Measurements from ENCODE around the gene BBS5.

Gene BBS5

GRCh38 chr2:169478745-169479256 is 493 bp upstream of the BBS5 start:
- no peak for TF ChIP-seq CTCF (IDR thresholded peaks at IDR 0.05; ENCODE audit: insufficient read depth, low read length, missing control alignments)
- POLR2A ChIA-PET, result interaction anchor here (0.9 kb wide), 1 partner anchor 106 kb away, joined by 4 read pairs; no protein-coding TSS in a partner anchor
- no peak for DNase-seq (ENCODE audit: low read depth, low spot score)
- CTCF ChIA-PET, result interaction anchor here (0.7 to 3.4 kb wide), 6 partner anchors 8 to 337 kb away, joined by 3 to 20 read pairs (median 4); no protein-coding TSS in a partner anchor
- peak overlapping the region; percentile 81 for H3K4me3 ChIP-seq (ENCODE audit: low read depth, low read length)

GRCh38 chr2:169480079-169480465 is 778 bp downstream of the BBS5 start:
- DNase-seq (ENCODE audit: low read depth, low spot score), result no peak
- ChIA-PET POLR2A (interaction anchor here (0.6 to 1.5 kb wide), 2 partner anchors 17 to 319 kb away, joined by 4 to 5 read pairs; partner anchors contain the start of gene SSB), CTCF (interaction anchor here (0.8 to 3.4 kb wide), 9 partner anchors 8 to 353 kb away, joined by 3 to 20 read pairs (median 3); no protein-coding TSS in a partner anchor)
- H3K4me3 ChIP-seq (ENCODE audit: low read depth, low read length), result peak overlapping the region; percentile 81
- no peak for TF ChIP-seq CTCF (IDR thresholded peaks at IDR 0.05; ENCODE audit: insufficient read depth, low read length, missing control alignments)

- no peak for TF ChIP-seq CTCF (IDR thresholded peaks at IDR 0.05; ENCODE audit: insufficient read depth, low read length, missing control alignments)
- ChIA-PET CTCF (no interaction called here), POLR2A (no interaction called here)
- no peak for DNase-seq (ENCODE audit: low read depth, low spot score)
- H3K4me3 ChIP-seq (ENCODE audit: low read depth, low read length), result no peak overlapping the region
Measured at GRCh38 chr2:169485650-169486138, 6.4 kb downstream of the BBS5 start.

- ChIA-PET POLR2A (no interaction called here), CTCF (no interaction called here)
- no peak for DNase-seq (ENCODE audit: low read depth, low spot score)
- no peak overlapping the region for H3K4me3 ChIP-seq (ENCODE audit: low read depth, low read length)
- TF ChIP-seq CTCF (IDR thresholded peaks at IDR 0.05; ENCODE audit: insufficient read depth, low read length, missing control alignments), result no peak
Measured at GRCh38 chr2:169486487-169486886, 7.2 kb downstream of the BBS5 start.

- CTCF ChIA-PET, result interaction anchor here (1.2 kb wide), 1 partner anchor 11 kb away, joined by 5 read pairs; the partner anchor contains the start of gene BBS5
- POLR2A ChIA-PET, result no interaction called here
- DNase-seq (ENCODE audit: low read depth, low spot score), result no peak
- no peak overlapping the region for H3K4me3 ChIP-seq (ENCODE audit: low read depth, low read length)
- TF ChIP-seq CTCF (IDR thresholded peaks at IDR 0.05; ENCODE audit: insufficient read depth, low read length, missing control alignments), result no peak
Measured at GRCh38 chr2:169490834-169491233, 11.5 kb downstream of the BBS5 start.

- ChIA-PET CTCF (interaction anchor here (1.2 kb wide), 1 partner anchor 11 kb away, joined by 5 read pairs; the partner anchor contains the start of gene BBS5), POLR2A (no interaction called here)
- no peak for TF ChIP-seq CTCF (IDR thresholded peaks at IDR 0.05; ENCODE audit: insufficient read depth, low read length, missing control alignments)
- H3K4me3 ChIP-seq (ENCODE audit: low read depth, low read length), result no peak overlapping the region
- no peak for DNase-seq (ENCODE audit: low read depth, low spot score)
Measured at GRCh38 chr2:169491378-169491777, 12.1 kb downstream of the BBS5 start.

Measured in AG04449 (cell line).